Measurements from ENCODE around the gene PAPSS2. TPM values are rescaled to one million over a fixed set of nuclear protein-coding genes. Genes with fewer than 3 reads are reported as not detected.
"Not testable (repeated sequence)": the region's sequence is repeated elsewhere in the genome, so short reads cannot be mapped to it uniquely, and the experiment has no call there.

PAPSS2 gene
- total RNA-seq (ENCODE audit: low replicate concordance), result 21.1 and 23.8 TPM in 2 replicates
- long read RNA-seq, partial matches to known transcripts, result 10 of 19 reads
- long read RNA-seq, other reads (novel, unspliced or antisense), result 6 of 19 reads

- Mint-ChIP-seq H3K27me3 (peaks cover 27% of the 10 kb centered on the region), H3K4me1 (ENCODE audit: unreplicated experiment) (peaks cover 26% of the 10 kb centered on the region), H3K4me3 (peak within 1 kb of the TSS; percentile 90), H3K36me3 (no peaks in the 10 kb centered on the region), H3K9me3 (no peaks in the 10 kb centered on the region), H3K27ac (peak within 1 kb of the TSS; percentile 42)
- TF ChIP-seq CTCF (conservative IDR thresholded peaks at IDR 0.05), result peak; percentile 23
- DNase-seq (ENCODE audit: extremely low spot score, unreplicated experiment), result peak; percentile 73
Measured at GRCh38 chr10:87659571-87660483, at the start of gene PAPSS2. Gene PAPSS2, plus strand, starts transcription at chr10:87659878. Its CDS starts 104 bp downstream, at chr10:87659982.

- H3K27ac Mint-ChIP-seq; H3K36me3 Mint-ChIP-seq; H3K27me3 Mint-ChIP-seq; DNase-seq (ENCODE audit: extremely low spot score, unreplicated experiment); H3K4me3 Mint-ChIP-seq: not testable (repeated sequence)
- peaks cover 10% of the 10 kb centered on the region for H3K4me1 Mint-ChIP-seq (ENCODE audit: unreplicated experiment)
- H3K9me3 Mint-ChIP-seq, result peaks cover 11% of the 10 kb centered on the region
Measured at GRCh38 chr10:87611341-87611740, 48.3 kb upstream of the PAPSS2 start.

GRCh38 chr10:87612115-87612514 lies 47.6 kb upstream of the PAPSS2 start:
- peaks cover 11% of the 10 kb centered on the region for H3K9me3 Mint-ChIP-seq
- peaks cover 10% of the 10 kb centered on the region for H3K4me1 Mint-ChIP-seq (ENCODE audit: unreplicated experiment)
- H3K4me3 Mint-ChIP-seq, result no peak overlapping the region
- H3K27ac Mint-ChIP-seq, result no peak overlapping the region
- peaks cover 8% of the 10 kb centered on the region for H3K27me3 Mint-ChIP-seq
- H3K36me3 Mint-ChIP-seq, result no peaks in the 10 kb centered on the region
- TF ChIP-seq CTCF (conservative IDR thresholded peaks at IDR 0.05), result no peak
- DNase-seq (ENCODE audit: extremely low spot score, unreplicated experiment), result no peak

- Mint-ChIP-seq H3K9me3 (peaks cover 11% of the 10 kb centered on the region), H3K4me1 (ENCODE audit: unreplicated experiment) (peaks cover 6% of the 10 kb centered on the region), H3K27ac (no peak overlapping the region), H3K27me3 (peaks cover 14% of the 10 kb centered on the region), H3K4me3 (no peak overlapping the region), H3K36me3 (no peaks in the 10 kb centered on the region)
- no peak for TF ChIP-seq CTCF (conservative IDR thresholded peaks at IDR 0.05)
- no peak for DNase-seq (ENCODE audit: extremely low spot score, unreplicated experiment)
Measured at GRCh38 chr10:87613751-87614150, 45.9 kb upstream of the PAPSS2 start.

GRCh38 chr10:87615856-87616255 lies 43.8 kb upstream of the PAPSS2 start:
- peaks cover 18% of the 10 kb centered on the region for H3K27me3 Mint-ChIP-seq
- H3K9me3 Mint-ChIP-seq, result peaks cover 7% of the 10 kb centered on the region
- H3K36me3 Mint-ChIP-seq, result no peaks in the 10 kb centered on the region
- TF ChIP-seq CTCF (conservative IDR thresholded peaks at IDR 0.05), result no peak
- H3K4me1 Mint-ChIP-seq (ENCODE audit: unreplicated experiment), result peaks cover 15% of the 10 kb centered on the region
- no peak for DNase-seq (ENCODE audit: extremely low spot score, unreplicated experiment)
- H3K4me3 Mint-ChIP-seq, result no peak overlapping the region
- no peak overlapping the region for H3K27ac Mint-ChIP-seq

GRCh38 chr10:87617503-87617902 lies 42.2 kb upstream of the PAPSS2 start:
- Mint-ChIP-seq H3K27me3 (peaks cover 18% of the 10 kb centered on the region), H3K9me3 (peaks cover 4% of the 10 kb centered on the region), H3K27ac (peak overlapping the region; percentile 66), H3K36me3 (no peaks in the 10 kb centered on the region), H3K4me3 (no peak overlapping the region), H3K4me1 (ENCODE audit: unreplicated experiment) (peaks cover 20% of the 10 kb centered on the region)
- no peak for DNase-seq (ENCODE audit: extremely low spot score, unreplicated experiment)
- TF ChIP-seq CTCF (conservative IDR thresholded peaks at IDR 0.05), result no peak
